ENCODE results near the gene MAPK8. TPM values are rescaled to one million over a fixed set of nuclear protein-coding genes. Genes with fewer than 3 reads are reported as not detected.
A peak's percentile ranks its signal among the peaks of the same experiment; 100 is the strongest.
"Not testable (repeated sequence)": the region's sequence is repeated elsewhere in the genome, so short reads cannot be mapped to it uniquely, and the experiment has no call there.

The MAPK8 gene
- 82.8 and 94.1 TPM in 2 replicates for total RNA-seq

GRCh38 chr10:48306265-48306869 lies at the start of gene MAPK8:
Gene MAPK8 (plus strand): TSS chr10:48306677. CDS start chr10:48401661, 94,984 bp downstream.
- no peaks in the 10 kb centered on the region for H3K9me3 Mint-ChIP-seq
- peak; percentile 91 for DNase-seq (ENCODE audit: low spot score)
- peaks cover 19% of the 10 kb centered on the region for H3K36me3 Mint-ChIP-seq (ENCODE audit: low read depth)
- H3K27me3 Mint-ChIP-seq (ENCODE audit: low read depth): peaks cover 5% of the 10 kb centered on the region
- peak within 1 kb of the TSS; percentile 92 for H3K4me3 Mint-ChIP-seq (ENCODE audit: low read depth)
- intact Hi-C loops (cut with micrococcal nuclease): loop anchor here (2.0 to 10.0 kb wide), 3 partner anchors 30 to 488 kb away; no protein-coding TSS in a partner anchor
- peaks cover 37% of the 10 kb centered on the region for H3K4me1 Mint-ChIP-seq (ENCODE audit: low read depth)
- peak within 1 kb of the TSS; percentile 85 for H3K27ac Mint-ChIP-seq

- peaks cover 22% of the 10 kb centered on the region for H3K27me3 Mint-ChIP-seq (ENCODE audit: low read depth)
- no peak overlapping the region for H3K27ac Mint-ChIP-seq
- intact Hi-C loops (cut with micrococcal nuclease): no loop called here
- no peak overlapping the region for H3K4me3 Mint-ChIP-seq (ENCODE audit: low read depth)
- H3K4me1 Mint-ChIP-seq (ENCODE audit: low read depth): no peaks in the 10 kb centered on the region
- H3K36me3 Mint-ChIP-seq (ENCODE audit: low read depth): no peaks in the 10 kb centered on the region
- DNase-seq (ENCODE audit: low spot score): no peak
- H3K9me3 Mint-ChIP-seq: no peaks in the 10 kb centered on the region
Observed at GRCh38 chr10:48257407-48257961, 49.0 kb upstream of the MAPK8 start.

- no peaks in the 10 kb centered on the region for H3K9me3 Mint-ChIP-seq
- H3K4me1 Mint-ChIP-seq (ENCODE audit: low read depth): no peaks in the 10 kb centered on the region
- intact Hi-C loops (cut with micrococcal nuclease): no loop called here
- no peak for DNase-seq (ENCODE audit: low spot score)
- H3K27ac Mint-ChIP-seq: no peak overlapping the region
- peaks cover 22% of the 10 kb centered on the region for H3K27me3 Mint-ChIP-seq (ENCODE audit: low read depth)
- H3K36me3 Mint-ChIP-seq (ENCODE audit: low read depth): no peaks in the 10 kb centered on the region
- H3K4me3 Mint-ChIP-seq (ENCODE audit: low read depth): no peak overlapping the region
Observed at GRCh38 chr10:48258105-48258504, 48.4 kb upstream of the MAPK8 start.

GRCh38 chr10:48266528-48266927 lies 39.9 kb upstream of the MAPK8 start:
- Mint-ChIP-seq H3K27me3 (ENCODE audit: low read depth) (peaks cover 11% of the 10 kb centered on the region), H3K27ac (peak overlapping the region; percentile 20), H3K4me1 (ENCODE audit: low read depth) (peaks cover 10% of the 10 kb centered on the region), H3K36me3 (ENCODE audit: low read depth) (no peaks in the 10 kb centered on the region), H3K9me3 (peaks cover 4% of the 10 kb centered on the region), H3K4me3 (ENCODE audit: low read depth) (no peak overlapping the region)
- intact Hi-C loops (cut with micrococcal nuclease): loop anchor here (2.0 kb wide), 1 partner anchor 22 kb away; no protein-coding TSS in a partner anchor
- DNase-seq (ENCODE audit: low spot score): no peak

GRCh38 chr10:48271047-48271730 lies 35.3 kb upstream of the MAPK8 start:
- Mint-ChIP-seq H3K4me1 (ENCODE audit: low read depth) (peaks cover 24% of the 10 kb centered on the region), H3K9me3 (peaks cover 4% of the 10 kb centered on the region), H3K4me3 (ENCODE audit: low read depth) (no peak overlapping the region), H3K36me3 (ENCODE audit: low read depth) (no peaks in the 10 kb centered on the region), H3K27ac (no peak overlapping the region), H3K27me3 (ENCODE audit: low read depth) (peaks cover 8% of the 10 kb centered on the region)
- no peak for DNase-seq (ENCODE audit: low spot score)
- intact Hi-C loops (cut with micrococcal nuclease): no loop called here

- Mint-ChIP-seq H3K27me3 (ENCODE audit: low read depth) (peaks cover 8% of the 10 kb centered on the region), H3K4me3 (ENCODE audit: low read depth) (no peak overlapping the region), H3K36me3 (ENCODE audit: low read depth) (no peaks in the 10 kb centered on the region), H3K9me3 (peaks cover 3% of the 10 kb centered on the region), H3K4me1 (ENCODE audit: low read depth) (peaks cover 17% of the 10 kb centered on the region), H3K27ac (no peak overlapping the region)
- no peak for DNase-seq (ENCODE audit: low spot score)
- intact Hi-C loops (cut with micrococcal nuclease): no loop called here
Observed at GRCh38 chr10:48272682-48273081, 33.8 kb upstream of the MAPK8 start.

GRCh38 chr10:48273741-48274140 lies 32.7 kb upstream of the MAPK8 start:
- no peak overlapping the region for H3K27ac Mint-ChIP-seq
- intact Hi-C loops (cut with micrococcal nuclease): no loop called here
- H3K4me3 Mint-ChIP-seq (ENCODE audit: low read depth): no peak overlapping the region
- no peaks in the 10 kb centered on the region for H3K36me3 Mint-ChIP-seq (ENCODE audit: low read depth)
- peaks cover 6% of the 10 kb centered on the region for H3K9me3 Mint-ChIP-seq
- H3K27me3 Mint-ChIP-seq (ENCODE audit: low read depth): peaks cover 8% of the 10 kb centered on the region
- peaks cover 14% of the 10 kb centered on the region for H3K4me1 Mint-ChIP-seq (ENCODE audit: low read depth)
- no peak for DNase-seq (ENCODE audit: low spot score)

GRCh38 chr10:48274636-48275035 lies 31.8 kb upstream of the MAPK8 start, which contains the start of gene FRMPD2:
Gene FRMPD2 (minus strand): TSS chr10:48274696. CDS start chr10:48274567, 129 bp downstream.
- DNase-seq (ENCODE audit: low spot score): no peak
- H3K4me1 Mint-ChIP-seq (ENCODE audit: low read depth): peaks cover 22% of the 10 kb centered on the region
- H3K36me3 Mint-ChIP-seq (ENCODE audit: low read depth): no peaks in the 10 kb centered on the region
- H3K4me3 Mint-ChIP-seq (ENCODE audit: low read depth): no peak within 1 kb of the TSS
- H3K27ac Mint-ChIP-seq: no peak within 1 kb of the TSS
- H3K27me3 Mint-ChIP-seq (ENCODE audit: low read depth): peaks cover 8% of the 10 kb centered on the region
- H3K9me3 Mint-ChIP-seq: peaks cover 13% of the 10 kb centered on the region
- intact Hi-C loops (cut with micrococcal nuclease): no loop called here

- Mint-ChIP-seq H3K9me3 (peaks cover 27% of the 10 kb centered on the region), H3K36me3 (ENCODE audit: low read depth) (no peaks in the 10 kb centered on the region), H3K27me3 (ENCODE audit: low read depth) (no peaks in the 10 kb centered on the region), H3K4me1 (ENCODE audit: low read depth) (peaks cover 25% of the 10 kb centered on the region), H3K27ac (no peak overlapping the region), H3K4me3 (ENCODE audit: low read depth) (no peak overlapping the region)
- no peak for DNase-seq (ENCODE audit: low spot score)
- intact Hi-C loops (cut with micrococcal nuclease): no loop called here
Observed at GRCh38 chr10:48277093-48277492, 29.4 kb upstream of the MAPK8 start.

- Mint-ChIP-seq H3K9me3 (peaks cover 35% of the 10 kb centered on the region), H3K36me3 (ENCODE audit: low read depth) (no peaks in the 10 kb centered on the region), H3K4me1 (ENCODE audit: low read depth) (peaks cover 16% of the 10 kb centered on the region), H3K4me3 (ENCODE audit: low read depth) (no peak overlapping the region), H3K27me3 (ENCODE audit: low read depth) (no peaks in the 10 kb centered on the region), H3K27ac (peak overlapping the region; percentile 51)
- intact Hi-C loops (cut with micrococcal nuclease): no loop called here
- no peak for DNase-seq (ENCODE audit: low spot score)
Observed at GRCh38 chr10:48279081-48279751, 27.3 kb upstream of the MAPK8 start.

GRCh38 chr10:48281697-48282096 lies 24.8 kb upstream of the MAPK8 start:
- H3K27me3 Mint-ChIP-seq (ENCODE audit: low read depth); intact Hi-C loops (cut with micrococcal nuclease); H3K27ac Mint-ChIP-seq; DNase-seq (ENCODE audit: low spot score); H3K4me3 Mint-ChIP-seq (ENCODE audit: low read depth); H3K36me3 Mint-ChIP-seq (ENCODE audit: low read depth): not testable (repeated sequence)
- H3K4me1 Mint-ChIP-seq (ENCODE audit: low read depth): peaks cover 15% of the 10 kb centered on the region
- peaks cover 42% of the 10 kb centered on the region for H3K9me3 Mint-ChIP-seq

- Mint-ChIP-seq H3K9me3 (peaks cover 38% of the 10 kb centered on the region), H3K4me3 (ENCODE audit: low read depth) (no peak overlapping the region), H3K27me3 (ENCODE audit: low read depth) (no peaks in the 10 kb centered on the region), H3K36me3 (ENCODE audit: low read depth) (no peaks in the 10 kb centered on the region), H3K4me1 (ENCODE audit: low read depth) (peaks cover 22% of the 10 kb centered on the region), H3K27ac (no peak overlapping the region)
- intact Hi-C loops (cut with micrococcal nuclease): no loop called here
- no peak for DNase-seq (ENCODE audit: low spot score)
Observed at GRCh38 chr10:48282829-48283228, 23.6 kb upstream of the MAPK8 start.

Data from activated T-helper 2 cell treated with anti-CD3 and anti-CD28 coated beads, Interferon-gamma antibody, Interleukin-2, Interleukin-4, amounts not matched to agents 10 μg/mL and 5 μg/mL and 100 μg/mL, durations not matched to agents 14 hours and 24 hours and 36 hours (primary cell).